Astrocyte of the spinal cord (primary cell): Measurements from ENCODE around the gene ADAM8.

Experiments
- DNase-seq: peaks from one replicate; pipeline ENCODE4 v3.0.0; 2011; ENCODE audit warnings: low read depth, low spot score
- H3K4me3 ChIP-seq: 2 replicates; pipeline ENCODE4 v1.5.1; 2011; ENCODE audit warnings: low read depth, mild to moderate bottlenecking, low read length, moderate library complexity
- in situ Hi-C: cut with HindIII; loops from 2 replicates; pipeline ENCODE4 v1.10.0; 2017; ENCODE audit warnings: low sequenced_read_pairs
- TF ChIP-seq, protein P1 (sequence below): IDR thresholded peaks from 2 replicates; pipeline ENCODE4 v1.5.1; 2012; ENCODE audit warnings: low read depth, mild to moderate bottlenecking, low read length, inconsistent platforms

ADAM8 gene

DNA sequence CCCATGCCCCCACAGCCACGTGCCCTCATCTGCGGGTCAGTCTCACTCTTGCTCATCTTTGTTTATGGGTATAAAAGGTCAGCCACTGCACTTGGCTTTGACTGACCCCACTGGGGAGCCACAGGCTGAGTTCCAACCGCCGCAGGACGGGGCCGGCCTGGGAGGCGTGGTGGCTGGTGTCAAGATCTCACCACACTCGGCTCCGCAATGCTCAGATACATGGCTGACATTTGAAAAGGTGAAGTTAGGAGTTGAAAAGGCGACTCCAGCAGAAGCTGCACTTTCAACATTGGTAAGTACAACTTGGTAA lies 17.1 kb upstream of the ADAM8 start:
- H3K4me3 ChIP-seq: no peak overlapping the region
- in situ Hi-C loops: no loop called here
- TF ChIP-seq, protein P1, sequence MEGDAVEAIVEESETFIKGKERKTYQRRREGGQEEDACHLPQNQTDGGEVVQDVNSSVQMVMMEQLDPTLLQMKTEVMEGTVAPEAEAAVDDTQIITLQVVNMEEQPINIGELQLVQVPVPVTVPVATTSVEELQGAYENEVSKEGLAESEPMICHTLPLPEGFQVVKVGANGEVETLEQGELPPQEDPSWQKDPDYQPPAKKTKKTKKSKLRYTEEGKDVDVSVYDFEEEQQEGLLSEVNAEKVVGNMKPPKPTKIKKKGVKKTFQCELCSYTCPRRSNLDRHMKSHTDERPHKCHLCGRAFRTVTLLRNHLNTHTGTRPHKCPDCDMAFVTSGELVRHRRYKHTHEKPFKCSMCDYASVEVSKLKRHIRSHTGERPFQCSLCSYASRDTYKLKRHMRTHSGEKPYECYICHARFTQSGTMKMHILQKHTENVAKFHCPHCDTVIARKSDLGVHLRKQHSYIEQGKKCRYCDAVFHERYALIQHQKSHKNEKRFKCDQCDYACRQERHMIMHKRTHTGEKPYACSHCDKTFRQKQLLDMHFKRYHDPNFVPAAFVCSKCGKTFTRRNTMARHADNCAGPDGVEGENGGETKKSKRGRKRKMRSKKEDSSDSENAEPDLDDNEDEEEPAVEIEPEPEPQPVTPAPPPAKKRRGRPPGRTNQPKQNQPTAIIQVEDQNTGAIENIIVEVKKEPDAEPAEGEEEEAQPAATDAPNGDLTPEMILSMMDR: no peak
- DNase-seq: no peak

- no peak overlapping the region for H3K4me3 ChIP-seq
- DNase-seq: peak; percentile 53
- TF ChIP-seq, protein P1: no peak
- in situ Hi-C loops: no loop called here
Measured at GRCh38 chr10:133292919-133293809, 16.5 kb upstream of the ADAM8 start.

DNA sequence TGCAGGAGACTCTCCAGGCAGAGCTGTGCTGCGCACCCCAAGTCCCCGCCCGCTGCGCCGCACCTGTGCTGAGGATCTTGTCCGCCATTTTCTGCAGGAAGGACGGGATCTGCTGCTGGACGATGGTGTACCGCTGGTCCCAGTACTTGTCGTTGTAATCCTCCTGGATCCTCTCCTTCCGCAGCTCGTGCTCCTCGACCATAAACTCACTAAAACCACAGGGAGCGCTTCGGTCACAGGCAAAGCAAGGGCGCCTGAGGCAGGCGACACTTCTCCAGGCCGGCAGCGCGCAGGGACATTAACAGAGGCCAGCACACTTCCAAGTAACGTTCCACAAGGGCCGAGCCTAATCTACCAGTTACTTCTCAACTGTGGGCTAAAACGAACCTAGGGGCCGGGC lies 13.1 kb upstream of the ADAM8 start:
- in situ Hi-C loops: no loop called here
- no peak for DNase-seq
- no peak overlapping the region for H3K4me3 ChIP-seq
- TF ChIP-seq, protein P1: no peak

GRCh38 chr10:133287832-133288500 lies 11.3 kb upstream of the ADAM8 start:
- TF ChIP-seq, protein P1: no peak
- DNase-seq: no peak
- in situ Hi-C loops: no loop called here
- no peak overlapping the region for H3K4me3 ChIP-seq

- TF ChIP-seq, protein P1: no peak
- no peak overlapping the region for H3K4me3 ChIP-seq
- no peak for DNase-seq
- in situ Hi-C loops: no loop called here
Measured at GRCh38 chr10:133286366-133286765, 9.7 kb upstream of the ADAM8 start.

GRCh38 chr10:133285217-133285616 lies 8.5 kb upstream of the ADAM8 start:
- no peak overlapping the region for H3K4me3 ChIP-seq
- no peak for DNase-seq
- TF ChIP-seq, protein P1: no peak
- in situ Hi-C loops: no loop called here
